Liver (tissue), 9 donors: ENCODE measurements around the gene BTRC. TPM values are rescaled to one million over a fixed set of nuclear protein-coding genes. Genes with fewer than 3 reads are reported as not detected.
"Not testable (repeated sequence)": the region's sequence is repeated elsewhere in the genome, so short reads cannot be mapped to it uniquely, and the experiment has no call there.

Experiments
- DNase-seq: peaks from one replicate; pipeline ENCODE4 v3.0.0-alpha.2; 2017; ENCODE audit warnings: low spot score
- H3K27ac ChIP-seq, 2 donors: one replicate each; pipeline ENCODE4 v1.7.0; 2013; ENCODE audit warnings: inconsistent platforms in 2 of 2, low read length in 2 of 2, control low read depth in 1 of 2, low read depth in 1 of 2, mild to moderate bottlenecking in 1 of 2
- H3K27me3 ChIP-seq, 4 donors: one replicate each; pipeline versions ENCODE4 v1.6.1 to v1.7.0; 2013; ENCODE audit warnings: low read length in 3 of 4, inconsistent platforms in 1 of 4, mild to moderate bottlenecking in 1 of 4, moderate library complexity in 1 of 4; ENCODE audit not compliant: control insufficient read depth in 4 of 4, insufficient read depth in 4 of 4
- H3K36me3 ChIP-seq, 4 donors: one replicate each; pipeline versions ENCODE4 v1.6.1 to v1.7.0; 2013; ENCODE audit warnings: low read length in 3 of 4, mild to moderate bottlenecking in 3 of 4, low read depth in 1 of 4, moderate library complexity in 1 of 4; ENCODE audit not compliant: control insufficient read depth in 4 of 4, insufficient read depth in 3 of 4
- H3K4me1 ChIP-seq, 4 donors: one replicate each; pipeline versions ENCODE4 v1.6.1 to v1.7.0; 2013; ENCODE audit warnings: low read length in 3 of 4, mild to moderate bottlenecking in 3 of 4, moderate library complexity in 1 of 4; ENCODE audit not compliant: control insufficient read depth in 4 of 4, insufficient read depth in 4 of 4
- H3K4me3 ChIP-seq, 3 donors: one replicate each; pipeline versions ENCODE4 v1.6.1 to v1.7.0; 2013; ENCODE audit warnings: low read length in 3 of 3, control low read depth in 1 of 3, low read depth in 1 of 3, mild to moderate bottlenecking in 1 of 3
- H3K9ac ChIP-seq, 2 donors: one replicate each; pipeline ENCODE4 v1.7.0; 2013; ENCODE audit warnings: low read length in 2 of 2, mild to moderate bottlenecking in 2 of 2, moderate library complexity in 2 of 2, control low read depth in 1 of 2, low read depth in 1 of 2
- H3K9me3 ChIP-seq, 4 donors: one replicate each; pipeline versions ENCODE4 v1.6.1 to v1.7.0; 2013; ENCODE audit warnings: low read length in 3 of 4; ENCODE audit not compliant: control insufficient read depth in 4 of 4
- GABPA ChIP-seq, 2 donors: IDR thresholded peaks in 1 of 2; conservative IDR thresholded peaks in 1 of 2; 2 replicates each; pipeline ENCODE4 v1.6.1; 2016; ENCODE audit warnings: antibody characterized with exemption in 2 of 2, mild to moderate bottlenecking in 1 of 2, moderate library complexity in 1 of 2
- HNF4A ChIP-seq, 2 donors: conservative IDR thresholded peaks; 2 replicates each; pipeline ENCODE4 v1.6.1; 2016; ENCODE audit warnings: antibody characterized with exemption in 2 of 2, mild to moderate bottlenecking in 2 of 2
- JUND ChIP-seq, 2 donors: IDR thresholded peaks; 2 replicates each; pipeline ENCODE4 v1.6.1; 2016; ENCODE audit warnings: antibody characterized with exemption in 2 of 2
- MAX ChIP-seq: IDR thresholded peaks from 2 replicates; pipeline ENCODE4 v1.6.1; 2016; ENCODE audit warnings: antibody characterized with exemption
- NR2F2 ChIP-seq: IDR thresholded peaks from 2 replicates; pipeline ENCODE4 v1.6.1; 2016; ENCODE audit warnings: antibody characterized with exemption
- RAD21 ChIP-seq, 2 donors: IDR thresholded peaks; 2 replicates each; pipeline ENCODE4 v1.6.1; 2016; ENCODE audit warnings: antibody characterized with exemption in 2 of 2, mild to moderate bottlenecking in 2 of 2
- SP1 ChIP-seq: IDR thresholded peaks from 2 replicates; pipeline ENCODE4 v1.6.1; 2018; ENCODE audit warnings: antibody characterized with exemption, mild to moderate bottlenecking
- WGBS: extraction: QIAGEN DNeasy Blood & Tissue Kit; methylation state at CpG from one replicate; pipeline ENCODE4 v1.1.7; 2013; 5-methylcytosine and 5-hydroxymethylcytosine counted together
- polyA plus RNA-seq, 2 donors: library from polyadenylated mRNA; stranded (reverse) in 1 of 2; unstranded in 1 of 2; fragments of 200-250 nt in 1 of 2; fragments of >200 nt in 1 of 2; fragmentation: Nextera tagmentation in 1 of 2; extraction: Ambion mirVana in 1 of 2; gene quantifications; one replicate each; pipeline versions ENCODE4 v1.2.1 to v1.2.3, GENCODE V29; 2013 to 2015
- total RNA-seq, 2 donors: library from RNA; depleted of rRNA; stranded (reverse); fragments of >200 nt; gene quantifications; one replicate each; pipeline ENCODE4 v1.2.3, GENCODE V29; 2014
- donor health status: healthy.
- donor health status: healthy.
- donor health status: healthy.
- donor health status: healthy.
- donor health status: healthy.

BTRC gene
- total and polyA plus RNA-seq, 4 donors = 2.7 to 28.2 (median 5.9) TPM

- TF ChIP-seq SP1 (no peak), GABPA (IDR thresholded peaks at IDR 0.05 in 1 of 2, conservative IDR thresholded peaks at IDR 0.05 in 1 of 2) (no peak)
Observed at GRCh38 chr10:101367569-101368453, 13.8 kb downstream of the BTRC start (continued).

- Histone ChIP-seq H3K4me3 (no peak overlapping the region), H3K27ac (no peak overlapping the region), H3K27me3 (no peaks in the 10 kb centered on the region), H3K9ac (no peak overlapping the region), H3K4me1 (peaks cover 0 to under 1% (median 0%) of the 10 kb centered on the region in 4 donors), H3K36me3 (peaks cover 0 to 2% (median 0%) of the 10 kb centered on the region in 4 donors), H3K9me3 (no peaks in the 10 kb centered on the region)
- DNase-seq = no peak
- 98% methylated on average over 1 of the region's 1 CpG for WGBS
- TF ChIP-seq SP1 (no peak), RAD21 (IDR thresholded peaks at IDR 0.05) (no peak), JUND (IDR thresholded peaks at IDR 0.05) (no peak), HNF4A (conservative IDR thresholded peaks at IDR 0.05) (no peak)
Observed at GRCh38 chr10:101373063-101373462, 19.1 kb downstream of the BTRC start.

- not testable (repeated sequence) for H3K36me3 ChIP-seq, H3K27ac ChIP-seq
- WGBS = 96% methylated on average over 3 of the region's 3 CpGs
Observed at GRCh38 chr10:101373993-101374392, 20.0 kb downstream of the BTRC start.

GRCh38 chr10:101375076-101375475 is 21.1 kb downstream of the BTRC start:
- H3K4me3 ChIP-seq = no peak overlapping the region
- H3K36me3 ChIP-seq = peaks cover 0 to 2% (median 0%) of the 10 kb centered on the region in 4 donors
- H3K9me3 ChIP-seq = no peaks in the 10 kb centered on the region
- 92% methylated on average over 7 of the region's 7 CpGs for WGBS
- H3K9ac ChIP-seq = no peak overlapping the region
- no peaks in the 10 kb centered on the region for H3K27me3 ChIP-seq
- TF ChIP-seq NR2F2 = no peak
- no peaks in the 10 kb centered on the region for H3K4me1 ChIP-seq
- H3K27ac ChIP-seq = no peak overlapping the region
- no peak for DNase-seq

More at GRCh38 chr10:101373993-101374392, 20.0 kb downstream of the BTRC start:
- not testable (repeated sequence) for DNase-seq, H3K9ac ChIP-seq, H3K4me1 ChIP-seq, H3K4me3 ChIP-seq, H3K27me3 ChIP-seq, H3K9me3 ChIP-seq

GRCh38 chr10:101379663-101380352 is 25.8 kb downstream of the BTRC start:
- no peak overlapping the region for H3K9ac ChIP-seq
- no peak overlapping the region for H3K4me3 ChIP-seq
- H3K9me3 ChIP-seq = no peaks in the 10 kb centered on the region
- 80% methylated on average over 5 of the region's 5 CpGs for WGBS
- no peaks in the 10 kb centered on the region for H3K27me3 ChIP-seq
- DNase-seq = no peak
- H3K4me1 ChIP-seq = no peaks in the 10 kb centered on the region
- H3K27ac ChIP-seq = no peak overlapping the region
- peaks cover 0 to 2% (median 0%) of the 10 kb centered on the region in 4 donors for H3K36me3 ChIP-seq
- TF ChIP-seq GABPA (IDR thresholded peaks at IDR 0.05 in 1 of 2, conservative IDR thresholded peaks at IDR 0.05 in 1 of 2) (no peak), MAX (no peak)
